Smooth muscle cell (in vitro differentiated cells): Measurements from ENCODE around the gene FTH1. TPM values are rescaled to one million over a fixed set of nuclear protein-coding genes. Genes with fewer than 3 reads are reported as not detected.

Experiments
- DNase-seq: peaks from one replicate; lab custom pipeline; 2025; ENCODE audit not compliant: unreplicated experiment; lab: John Stamatoyannopoulos, UW
- H2AFZ ChIP-seq: fragments of 200-600 bp; sonication (generic); 2 replicates; pipeline ENCODE4 v1.6.0; 2016; ENCODE audit warnings: antibody characterized with exemption, low read depth, mild to moderate bottlenecking
- H3F3A ChIP-seq: fragments of 200-600 bp; sonication (generic); 2 replicates; pipeline ENCODE4 v1.6.0; 2017; ENCODE audit warnings: antibody characterized with exemption, low read depth
- H3K27ac ChIP-seq: fragments of 200-600 bp; sonication (generic); 2 replicates; pipeline ENCODE4 v1.5.1; 2016; ENCODE audit warnings: low read depth, mild to moderate bottlenecking
- H3K27me3 ChIP-seq: fragments of 200-600 bp; sonication (generic); 2 replicates; pipeline ENCODE4 v1.6.1; 2016; ENCODE audit warnings: low read depth, mild to moderate bottlenecking
- H3K36me3 ChIP-seq: fragments of 200-600 bp; sonication (generic); 2 replicates; pipeline ENCODE4 v1.5.1; 2016; ENCODE audit warnings: low read depth
- H3K4me1 ChIP-seq: fragments of 200-600 bp; sonication (generic); 2 replicates; pipeline ENCODE4 v1.5.1; 2016; ENCODE audit warnings: low read depth
- H3K4me2 ChIP-seq: fragments of 200-600 bp; sonication (generic); 2 replicates; pipeline ENCODE4 v1.6.0; 2016; ENCODE audit warnings: mild to moderate bottlenecking
- H3K4me3 ChIP-seq: fragments of 200-600 bp; sonication (generic); 2 replicates; pipeline ENCODE4 v1.5.1; 2016; ENCODE audit warnings: mild to moderate bottlenecking
- H3K79me2 ChIP-seq: fragments of 200-600 bp; sonication (generic); 2 replicates; pipeline ENCODE4 v1.6.0; 2016; ENCODE audit warnings: low read depth, mild to moderate bottlenecking
- H3K9ac ChIP-seq: fragments of 200-600 bp; sonication (generic); 2 replicates; pipeline ENCODE4 v1.6.0; 2016; ENCODE audit warnings: low read depth
- H3K9me3 ChIP-seq: fragments of 200-600 bp; sonication (generic); replicated peaks from 2 replicates; pipeline ENCODE4 v1.5.1; 2016; ENCODE audit warnings: low read depth
- H4K20me1 ChIP-seq: fragments of 200-600 bp; sonication (generic); 2 replicates; pipeline ENCODE4 v1.6.0; 2016; ENCODE audit warnings: low read depth
- CTCF ChIP-seq: fragments of 200-600 bp; sonication (generic); IDR thresholded peaks from 2 replicates; pipeline ENCODE4 v1.5.1; 2017; ENCODE audit warnings: borderline replicate concordance, mild to moderate bottlenecking, antibody characterized with exemption; ENCODE audit not compliant: insufficient read depth, poor library complexity, severe bottlenecking
- WGBS: methylation state at CpG from one replicate; pipeline ENCODE4 v1.1.7; 2016; ENCODE audit warnings: low lambda C conversion rate; 5-methylcytosine and 5-hydroxymethylcytosine counted together
- polyA plus RNA-seq: library from polyadenylated mRNA; unstranded; fragments of >200 nt; fragmentation: Nextera tagmentation; extraction: Ambion mirVana; gene quantifications from 2 replicates; pipeline ENCODE4 v1.2.1, GENCODE V29; 2016
- total RNA-seq: library from RNA; depleted of rRNA; stranded (reverse); fragments of >200 nt; gene quantifications from 2 replicates; pipeline ENCODE4 v1.2.3, GENCODE V29; 2014

Gene FTH1
- total and polyA plus RNA-seq, 2 experiments from 2014 or later, result 1,173 to 6,048 TPM

- Histone ChIP-seq H3K9ac (no peak overlapping the region), H2AFZ (no peak overlapping the region), H3F3A (no peaks in the 10 kb centered on the region), H4K20me1 (no peaks in the 10 kb centered on the region), H3K9me3 (no peaks in the 10 kb centered on the region), H3K4me1 (no peaks in the 10 kb centered on the region), H3K36me3 (no peaks in the 10 kb centered on the region), H3K4me3 (no peak overlapping the region), H3K4me2 (no peak overlapping the region), H3K27ac (no peak overlapping the region), H3K79me2 (no peaks in the 10 kb centered on the region), H3K27me3 (no peaks in the 10 kb centered on the region)
- 78% methylated on average over 5 of the region's 5 CpGs for WGBS
- DNase-seq, result no peak
- TF ChIP-seq CTCF, result no peak
These were observed 45.5 kb upstream of the FTH1 start for GRCh38 chr11:62012832-62013461.

GRCh38 chr11:62012451-62012831 lies 45.0 kb upstream of the FTH1 start:
- H3F3A ChIP-seq, result no peaks in the 10 kb centered on the region
- no peaks in the 10 kb centered on the region for H4K20me1 ChIP-seq
- 67% methylated on average over 3 of the region's 3 CpGs for WGBS
- TF ChIP-seq CTCF, result no peak
- H2AFZ ChIP-seq, result no peak overlapping the region
- no peaks in the 10 kb centered on the region for H3K27me3 ChIP-seq
- DNase-seq, result no peak
- no peak overlapping the region for H3K9ac ChIP-seq
- H3K4me1 ChIP-seq, result no peaks in the 10 kb centered on the region
- H3K9me3 ChIP-seq, result no peaks in the 10 kb centered on the region
- no peak overlapping the region for H3K27ac ChIP-seq
- no peaks in the 10 kb centered on the region for H3K36me3 ChIP-seq
- H3K79me2 ChIP-seq, result no peaks in the 10 kb centered on the region
- H3K4me3 ChIP-seq, result no peak overlapping the region
- no peak overlapping the region for H3K4me2 ChIP-seq

GRCh38 chr11:62011881-62012280 lies 44.4 kb upstream of the FTH1 start:
- no peak for DNase-seq
- Histone ChIP-seq H3K4me2 (no peak overlapping the region), H3K9ac (no peak overlapping the region), H3K27ac (no peak overlapping the region), H3K27me3 (no peaks in the 10 kb centered on the region), H4K20me1 (no peaks in the 10 kb centered on the region), H3K79me2 (no peaks in the 10 kb centered on the region), H3K36me3 (no peaks in the 10 kb centered on the region), H3K9me3 (no peaks in the 10 kb centered on the region), H3F3A (no peaks in the 10 kb centered on the region), H3K4me3 (no peak overlapping the region), H3K4me1 (no peaks in the 10 kb centered on the region), H2AFZ (no peak overlapping the region)
- 96% methylated on average over 9 of the region's 9 CpGs for WGBS
- no peak for TF ChIP-seq CTCF

- Histone ChIP-seq H3K79me2 (no peaks in the 10 kb centered on the region), H3K27me3 (no peaks in the 10 kb centered on the region), H3K4me2 (no peak overlapping the region), H3K4me3 (no peak overlapping the region), H3K9me3 (no peaks in the 10 kb centered on the region), H3F3A (no peaks in the 10 kb centered on the region), H3K9ac (no peak overlapping the region), H2AFZ (no peak overlapping the region), H3K4me1 (no peaks in the 10 kb centered on the region), H3K27ac (no peak overlapping the region), H4K20me1 (no peaks in the 10 kb centered on the region), H3K36me3 (no peaks in the 10 kb centered on the region)
- TF ChIP-seq CTCF, result no peak
- WGBS, result 79% methylated on average over 1 of the region's 4 CpGs
- no peak for DNase-seq
These were observed 43.6 kb upstream of the FTH1 start for GRCh38 chr11:62010935-62011528.
